GM08714 (cell line): ENCODE measurements around the gene POC5.
A peak's percentile ranks its signal among the peaks of the same experiment; 100 is the strongest.

ENCODE experiments used
- H3K4me3 ChIP-seq: fragments of 200-500 bp; sonication (Bioruptor generic); 2 replicates; pipeline ENCODE4 v1.5.1; 2014; ENCODE audit warnings: mild to moderate bottlenecking, low read length, inconsistent platforms
- ZNF274 ChIP-seq: IDR thresholded peaks from 2 replicates; pipeline ENCODE4 v1.6.1; 2012; ENCODE audit warnings: mild to moderate bottlenecking, low read depth, low read length

The POC5 gene

GRCh38 chr5:75656311-75657003, 60.8 kb downstream of the POC5 start:
- no peak for TF ChIP-seq ZNF274
- H3K4me3 ChIP-seq = peak overlapping the region; percentile 35

DNA sequence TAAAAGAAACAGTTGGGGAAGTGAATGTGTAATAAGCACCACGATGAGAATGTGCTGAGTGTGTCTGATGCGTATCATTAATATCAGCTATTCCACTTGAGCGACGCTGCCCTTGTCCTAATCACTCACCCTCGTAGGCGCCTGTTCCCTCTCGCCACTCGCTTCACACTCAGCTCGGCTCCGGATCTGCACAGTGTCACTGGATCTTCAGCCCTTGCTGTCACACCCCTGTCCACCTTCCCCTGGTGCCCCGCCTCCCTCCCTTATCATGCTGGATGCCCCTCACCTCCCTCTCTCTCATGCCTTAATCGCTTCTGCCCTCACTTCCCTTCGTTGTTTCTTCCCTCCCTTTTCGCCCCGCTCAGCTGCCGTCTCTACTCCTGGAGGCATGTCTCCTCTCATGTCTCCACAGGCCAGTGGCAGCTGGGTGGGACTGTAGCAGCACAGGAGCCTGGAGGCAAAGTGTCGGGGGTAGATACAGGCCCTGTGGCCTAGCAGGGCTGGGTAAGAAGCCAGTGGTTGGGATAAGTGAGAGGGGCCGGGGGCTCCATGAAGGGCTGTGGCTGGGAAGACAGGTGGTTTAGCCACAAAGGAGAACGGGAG, 62.4 kb downstream of the POC5 start:
- no peak overlapping the region for H3K4me3 ChIP-seq
- no peak for TF ChIP-seq ZNF274

GRCh38 chr5:75653521-75653920, 63.7 kb downstream of the POC5 start:
- no peak for TF ChIP-seq ZNF274
- H3K4me3 ChIP-seq = no peak overlapping the region

DNA sequence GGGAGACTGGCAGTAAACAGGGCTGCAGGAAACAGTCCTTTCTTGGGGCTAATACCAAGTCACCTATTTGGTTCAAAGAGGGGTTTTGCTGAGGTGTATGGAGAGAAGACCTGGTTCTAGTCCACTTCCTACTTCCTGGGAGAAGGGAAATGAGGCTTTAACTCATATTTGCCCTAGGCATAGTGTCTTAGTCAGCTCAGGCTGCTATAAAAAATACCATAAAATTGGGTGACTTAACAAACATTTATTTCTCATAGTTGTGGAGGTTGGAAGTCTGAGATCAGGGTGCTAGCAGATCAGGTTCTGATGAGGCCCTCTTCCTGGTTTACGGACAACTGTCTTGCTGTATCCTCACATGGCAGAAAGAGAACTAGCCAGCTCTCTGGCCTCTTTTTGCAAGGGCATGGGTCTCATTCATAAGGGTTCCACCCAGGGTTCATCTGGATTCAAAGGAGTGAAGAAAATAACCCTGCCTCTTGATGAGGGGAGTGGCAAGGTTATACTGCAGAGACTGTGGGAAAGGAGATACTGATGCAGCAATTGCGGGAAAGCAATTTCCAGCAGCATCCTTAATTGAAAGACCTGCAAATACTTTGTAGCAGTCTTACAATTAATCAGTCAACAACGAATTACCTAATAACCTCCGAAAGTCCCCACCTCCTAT, 65.5 kb downstream of the POC5 start:
- no peak for TF ChIP-seq ZNF274
- H3K4me3 ChIP-seq = no peak overlapping the region

- TF ChIP-seq ZNF274 = no peak
- H3K4me3 ChIP-seq = no peak overlapping the region
These were observed 68.5 kb downstream of the POC5 start for GRCh38 chr5:75648712-75649111.

- TF ChIP-seq ZNF274 = no peak
These were observed 76.4 kb downstream of the POC5 start for GRCh38 chr5:75640826-75641225.

GRCh38 chr5:75640395-75640794, 76.8 kb downstream of the POC5 start:
- no peak overlapping the region for H3K4me3 ChIP-seq
- TF ChIP-seq ZNF274 = no peak

More at GRCh38 chr5:75640826-75641225, 76.4 kb downstream of the POC5 start:
- H3K4me3 ChIP-seq = no peak overlapping the region

- no peak overlapping the region for H3K4me3 ChIP-seq
- TF ChIP-seq ZNF274 = no peak
These were observed 77.5 kb downstream of the POC5 start for GRCh38 chr5:75639535-75640311.

- no peak for TF ChIP-seq ZNF274
- no peak overlapping the region for H3K4me3 ChIP-seq
These were observed 79.3 kb downstream of the POC5 start for GRCh38 chr5:75637949-75638348.

DNA sequence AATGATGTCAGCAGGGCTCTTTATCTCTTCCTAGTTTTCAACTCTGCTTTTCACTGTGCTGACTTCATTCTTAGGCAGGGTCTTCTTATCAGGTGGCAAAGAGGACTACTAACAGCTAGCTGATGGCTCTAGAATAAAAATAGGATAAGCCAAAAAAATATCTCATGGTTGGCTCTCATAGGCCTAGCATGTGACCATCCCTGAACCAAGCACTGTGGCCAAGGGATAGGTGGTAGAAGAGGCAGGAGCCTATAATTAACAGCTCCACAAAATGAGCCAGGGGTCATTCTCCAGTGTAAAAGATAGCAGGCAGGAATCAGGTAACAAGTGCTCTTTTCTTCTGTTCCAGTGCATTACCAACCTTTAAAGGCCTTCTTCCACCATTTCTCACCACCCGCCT, 84.9 kb downstream of the POC5 start:
- TF ChIP-seq ZNF274 = no peak
- H3K4me3 ChIP-seq = no peak overlapping the region

GRCh38 chr5:75630875-75631274, 86.4 kb downstream of the POC5 start:
- no peak for TF ChIP-seq ZNF274

GRCh38 chr5:75627801-75628200, 89.4 kb downstream of the POC5 start:
- H3K4me3 ChIP-seq = no peak overlapping the region
- no peak for TF ChIP-seq ZNF274

More at GRCh38 chr5:75630875-75631274, 86.4 kb downstream of the POC5 start:
- no peak overlapping the region for H3K4me3 ChIP-seq

DNA sequence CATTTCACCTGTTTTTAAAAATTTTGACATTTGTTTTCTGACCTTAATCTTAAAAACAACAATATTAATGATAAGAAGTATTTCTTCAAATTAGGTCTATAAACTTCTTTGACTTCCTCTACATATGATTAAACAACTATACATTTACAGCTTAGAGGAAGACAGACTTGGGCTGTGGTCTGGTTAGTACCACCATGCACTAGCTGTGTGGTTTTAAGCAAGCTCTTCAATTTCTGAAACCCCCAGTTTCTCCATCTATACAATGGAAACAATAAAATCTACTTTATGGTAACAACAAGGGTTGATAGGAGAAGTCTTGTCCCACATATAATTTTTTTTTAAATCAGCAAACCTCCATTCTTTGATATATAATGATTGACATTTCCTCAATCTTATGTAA, 90.3 kb downstream of the POC5 start:
- no peak for TF ChIP-seq ZNF274

More for the DNA sequence above, 90.3 kb downstream of the POC5 start:
- H3K4me3 ChIP-seq = no peak overlapping the region
